ENCODE measurements around the gene ACTL6B.

ACTL6B gene

GRCh38 chr7:100683659-100684533 is 27.6 kb upstream of the ACTL6B start:
- DNase-seq, result no peak

- DNase-seq, result no peak
Measured at GRCh38 chr7:100682991-100683658, 26.9 kb upstream of the ACTL6B start.

GRCh38 chr7:100682228-100682741 is 26.0 kb upstream of the ACTL6B start:
- no peak for DNase-seq

GRCh38 chr7:100681491-100682227 is 25.4 kb upstream of the ACTL6B start:
- no peak for DNase-seq

GRCh38 chr7:100680576-100681271 is 24.5 kb upstream of the ACTL6B start:
- DNase-seq, result no peak

GRCh38 chr7:100679927-100680575 is 23.8 kb upstream of the ACTL6B start:
- DNase-seq, result no peak

GRCh38 chr7:100679129-100679926 is 23.1 kb upstream of the ACTL6B start:
- DNase-seq, result no peak

- no peak for DNase-seq
Measured at GRCh38 chr7:100678291-100678984, 22.2 kb upstream of the ACTL6B start.

GRCh38 chr7:100677308-100678267 is 21.3 kb upstream of the ACTL6B start:
- no peak for DNase-seq

GRCh38 chr7:100676501-100677306 is 20.5 kb upstream of the ACTL6B start:
- no peak for DNase-seq

- DNase-seq, result peak; percentile 29
Measured at GRCh38 chr7:100675581-100676350, 19.5 kb upstream of the ACTL6B start.

- DNase-seq, result no peak
Measured at GRCh38 chr7:100675105-100675451, 18.8 kb upstream of the ACTL6B start.

- DNase-seq, result no peak
Measured at GRCh38 chr7:100674411-100675104, 18.3 kb upstream of the ACTL6B start.

GRCh38 chr7:100673942-100674410 is 17.7 kb upstream of the ACTL6B start:
- no peak for DNase-seq

GRCh38 chr7:100673302-100673941 is 17.2 kb upstream of the ACTL6B start, which contains the start of gene GNB2:
Gene GNB2, plus strand, starts transcription at chr7:100673740. Its CDS starts 2,526 bp downstream, at chr7:100676266.
- peak; percentile 90 for DNase-seq

All from NCI-H1417 treated with DMSO at 0.1 percent for 48 hours (cell line).